Measurements from ENCODE around the gene TERC.
"Not testable (repeated sequence)": the region's sequence is repeated elsewhere in the genome, so short reads cannot be mapped to it uniquely, and the experiment has no call there.

TERC gene

DNA sequence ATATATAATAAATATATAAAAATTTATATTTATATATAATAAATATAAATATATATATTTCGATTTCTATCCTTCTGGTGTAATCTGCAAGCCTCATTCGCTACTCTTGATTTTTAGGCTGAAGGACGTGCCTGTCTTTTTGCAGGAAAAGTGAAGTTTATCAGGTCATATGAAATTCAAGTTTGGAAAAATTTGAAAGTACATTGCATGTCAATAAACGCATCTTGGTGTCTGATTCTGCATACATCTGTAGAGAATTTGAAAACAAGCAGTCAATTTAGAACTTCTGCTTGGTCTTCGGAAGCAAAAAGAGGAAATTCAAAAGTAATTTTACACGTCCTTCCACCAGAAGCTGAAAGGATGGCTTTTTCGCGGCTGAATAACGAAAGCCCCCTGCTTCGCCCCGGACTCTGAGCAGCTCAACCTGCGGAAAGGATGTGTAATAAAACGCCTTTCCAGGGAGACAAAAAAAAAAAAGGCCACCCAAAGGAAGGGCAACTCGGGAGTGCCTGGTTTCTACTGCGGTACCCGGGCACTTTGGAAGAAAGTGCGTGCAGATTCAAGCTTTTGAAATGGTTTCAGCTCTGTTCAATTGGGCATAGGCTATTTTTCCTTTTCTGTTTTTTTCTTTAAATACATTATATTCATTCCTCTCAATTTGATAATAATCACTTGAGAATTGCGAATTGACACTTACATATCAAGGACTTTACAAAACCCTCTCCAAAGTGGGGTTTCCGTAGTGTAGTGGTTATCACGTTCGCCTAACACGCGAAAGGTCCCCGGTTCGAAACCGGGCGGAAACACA, 6.8 kb upstream of the TERC start:
- peak; percentile 82 for DNase-seq

DNA sequence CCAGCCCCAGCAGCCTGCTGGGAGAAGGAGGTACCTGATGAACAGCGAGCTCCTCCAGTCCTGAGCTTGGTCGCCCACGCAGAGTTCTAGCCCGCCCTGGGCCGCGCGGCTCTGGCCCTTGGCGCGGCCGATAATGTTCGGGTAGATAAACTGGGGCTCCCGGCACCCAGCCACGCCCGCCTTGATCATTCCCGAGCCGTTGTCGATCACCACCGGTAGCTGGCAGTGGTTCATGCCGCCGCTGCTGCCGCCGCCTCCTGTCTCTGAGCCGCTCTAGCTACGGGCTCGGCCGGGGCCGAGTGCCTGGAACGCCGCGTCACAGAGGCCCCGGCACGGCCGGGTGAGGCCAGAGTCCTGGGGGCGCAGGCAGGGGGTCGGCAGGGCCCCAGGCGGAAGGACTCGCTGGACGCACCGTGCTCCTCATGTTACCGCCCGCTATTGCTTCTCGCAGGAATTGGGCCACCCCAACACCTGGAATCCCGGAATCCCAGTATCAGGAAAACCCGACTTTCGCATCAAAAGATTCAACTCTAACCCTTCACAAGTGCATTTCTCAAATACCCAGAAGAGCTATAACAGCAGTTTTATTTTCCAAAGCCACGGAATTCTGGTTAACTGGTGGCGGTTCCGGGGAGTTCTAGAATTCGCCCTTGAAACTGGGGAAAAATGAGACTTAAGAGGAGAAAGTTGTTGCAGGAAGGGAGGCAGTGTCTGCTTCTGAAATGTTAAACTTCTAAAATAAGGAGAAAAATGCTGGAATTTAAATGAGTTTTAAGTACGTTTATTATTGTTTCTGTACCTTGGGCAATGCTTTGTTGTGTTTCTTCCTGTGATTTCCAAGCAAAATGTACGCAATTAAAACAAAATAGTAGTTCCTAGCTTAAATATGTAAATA, 4.7 kb upstream of the TERC start, which contains the start of gene ACTRT3:
TSS of gene ACTRT3 (minus strand) at position 275 of the 895 bp plus-strand sequence. CDS start at position 234, 41 bp downstream.
- peak; percentile 64 for DNase-seq

DNA sequence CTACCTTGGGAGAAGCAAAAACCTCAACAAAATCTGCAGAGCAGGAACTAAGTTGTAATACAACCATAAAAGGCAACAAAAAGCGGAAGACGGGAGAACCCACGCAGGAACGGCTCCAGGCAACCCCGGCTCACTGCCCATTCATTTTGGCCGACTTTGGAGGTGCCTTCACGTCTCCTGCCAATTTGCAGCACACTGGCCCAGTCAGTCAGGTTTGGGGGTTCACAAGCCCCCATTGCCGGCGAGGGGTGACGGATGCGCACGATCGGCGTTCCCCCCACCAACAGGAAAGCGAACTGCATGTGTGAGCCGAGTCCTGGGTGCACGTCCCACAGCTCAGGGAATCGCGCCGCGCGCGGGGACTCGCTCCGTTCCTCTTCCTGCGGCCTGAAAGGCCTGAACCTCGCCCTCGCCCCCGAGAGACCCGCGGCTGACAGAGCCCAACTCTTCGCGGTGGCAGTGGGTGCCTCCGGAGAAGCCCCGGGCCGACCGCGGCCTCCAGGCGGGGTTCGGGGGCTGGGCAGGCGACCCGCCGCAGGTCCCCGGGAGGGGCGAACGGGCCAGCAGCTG, 463 bp downstream of the TERC start:
- DNase-seq = peak; percentile 48

DNA sequence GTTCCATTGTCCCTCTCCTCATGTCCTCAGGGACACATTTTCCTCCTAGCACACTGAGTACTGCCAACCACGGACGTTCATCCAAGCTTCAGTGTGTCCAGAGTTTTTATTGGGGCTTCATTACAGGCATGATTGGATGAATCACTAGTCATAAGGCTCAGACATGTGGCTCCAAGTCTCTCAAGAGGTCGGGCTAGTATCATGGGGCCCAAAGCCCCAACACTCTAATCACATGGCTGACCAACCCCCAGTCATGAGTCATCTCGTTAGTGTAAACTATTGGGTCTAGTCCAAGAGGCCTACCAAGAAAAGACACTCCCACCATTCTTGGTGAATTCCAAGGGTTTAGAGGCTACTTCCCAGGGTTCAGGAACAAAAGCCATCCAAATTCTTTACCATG, 4.4 kb downstream of the TERC start:
- peak; percentile 25 for DNase-seq

DNA sequence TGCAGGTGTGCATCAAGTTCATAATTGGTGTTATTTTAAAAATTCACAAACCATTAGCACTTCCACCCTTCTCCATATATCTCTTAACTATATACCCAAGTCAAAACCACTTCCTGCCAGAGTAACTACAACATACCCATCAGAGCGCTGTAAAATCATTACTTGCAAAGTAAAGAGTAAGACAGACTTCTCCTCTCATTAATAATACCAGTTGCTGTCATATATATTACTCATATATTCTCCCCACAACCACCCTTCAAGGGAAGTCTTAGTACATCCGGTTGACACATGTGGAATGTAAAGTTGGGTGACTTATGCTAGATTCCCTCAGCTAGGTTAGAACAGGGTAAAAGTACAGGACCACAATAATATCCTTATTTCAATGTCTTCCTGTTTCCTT, 5.6 kb downstream of the TERC start:
- DNase-seq = peak; percentile 65

DNA sequence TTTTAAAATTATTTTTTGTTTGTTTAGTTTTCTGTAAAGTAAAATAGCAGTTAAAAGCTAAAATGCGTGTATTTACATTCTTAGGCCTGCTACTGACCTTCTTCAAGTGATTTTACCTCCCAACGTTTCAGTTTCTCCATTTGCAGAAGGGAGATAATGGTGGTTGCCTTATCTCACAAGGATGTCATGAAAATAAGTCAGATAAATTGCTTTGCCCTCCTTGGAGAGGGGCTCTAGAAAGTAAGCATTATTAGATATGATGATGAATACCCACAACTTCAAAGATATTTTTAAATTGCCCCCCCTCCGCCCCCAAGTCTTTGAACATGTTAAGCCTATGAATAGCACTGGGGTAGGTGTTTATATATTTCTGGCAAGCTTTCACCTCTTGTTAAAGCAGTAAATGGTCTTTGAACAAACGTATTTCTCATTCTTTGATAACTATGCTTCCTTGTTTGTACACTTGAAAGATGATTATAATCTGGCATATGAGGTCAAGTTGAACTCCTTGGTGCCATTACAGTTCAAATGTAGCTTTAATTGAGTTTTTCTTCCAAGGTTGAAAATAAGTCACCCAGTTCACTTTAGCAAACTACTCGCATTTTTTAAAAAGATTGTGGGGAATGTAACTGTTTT, 6.4 kb downstream of the TERC start:
- DNase-seq = no peak

DNA sequence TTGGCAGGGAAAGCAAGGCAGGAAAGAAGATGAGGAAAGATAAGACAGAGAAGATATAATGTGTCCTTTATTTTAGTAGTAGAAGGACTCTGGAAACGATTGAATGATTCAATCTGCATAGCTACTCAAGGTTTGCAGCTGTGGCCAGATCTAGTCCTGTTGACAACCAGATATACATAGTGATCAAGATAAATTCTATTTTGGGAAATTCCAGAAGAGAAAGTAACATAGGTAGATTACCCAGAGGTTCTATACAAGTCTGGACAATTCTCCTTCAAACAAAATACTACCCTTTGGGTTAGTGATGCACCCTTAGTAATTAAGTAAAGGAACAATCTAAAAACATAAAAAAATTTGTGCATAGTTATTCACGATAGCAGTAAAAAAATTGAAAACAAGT, 9.4 kb downstream of the TERC start:
- no peak for DNase-seq

DNA sequence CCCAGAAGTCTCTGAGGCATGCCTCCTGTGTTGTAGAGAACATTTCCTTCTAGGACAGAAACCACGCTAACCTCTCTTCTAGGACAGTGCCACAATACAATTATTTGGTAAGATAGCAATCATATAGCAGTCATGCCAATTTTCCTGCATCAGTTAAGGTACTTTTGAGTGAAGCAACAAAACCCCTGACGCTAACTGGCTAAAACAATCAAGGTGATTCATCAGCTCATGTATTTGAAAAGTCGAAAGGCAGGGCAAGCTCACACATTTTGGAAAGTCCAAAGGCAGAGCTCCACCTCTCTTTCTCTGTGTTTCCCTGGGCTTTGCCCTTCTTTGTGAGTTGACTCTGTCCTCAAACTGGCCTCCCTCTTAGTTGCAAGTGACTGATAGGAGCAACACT, 10.1 kb downstream of the TERC start:
- DNase-seq = no peak

DNA sequence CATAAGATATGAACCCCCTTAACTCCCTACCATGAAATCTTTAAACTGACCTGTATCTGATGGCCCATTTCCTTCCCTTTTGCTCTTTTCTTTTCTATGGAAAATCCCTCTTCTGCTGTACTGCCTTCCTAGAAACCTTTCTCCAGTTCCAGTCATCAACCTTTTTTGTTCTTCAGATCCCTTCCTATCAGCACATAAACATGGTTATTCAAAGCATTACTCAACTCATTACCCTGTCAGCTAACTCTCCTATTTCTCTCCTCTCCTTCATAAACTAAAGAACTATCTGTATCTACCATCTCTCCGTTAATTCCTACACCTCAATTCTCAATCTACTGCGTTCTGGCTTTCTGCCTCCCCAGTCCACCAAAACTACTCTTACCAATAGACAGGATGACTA, 13.0 kb downstream of the TERC start:
- no peak for DNase-seq

DNA sequence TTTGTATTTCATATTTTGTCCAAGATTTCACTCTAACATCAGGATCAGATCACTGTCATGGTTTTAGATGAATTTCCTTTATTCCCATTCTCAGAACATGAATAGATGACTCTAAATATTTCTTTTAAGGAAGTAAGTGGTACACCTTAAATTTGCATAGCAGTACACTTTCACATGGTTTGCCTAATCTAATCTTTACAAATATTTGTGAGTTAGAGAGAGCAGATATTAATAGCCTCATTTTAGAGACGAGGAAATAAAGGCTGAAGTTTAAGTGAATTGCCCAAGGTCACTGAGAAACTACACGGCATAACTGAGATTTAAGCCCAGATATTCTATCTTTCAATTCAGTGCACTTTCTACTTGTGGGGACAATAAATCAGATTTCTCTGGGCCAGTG, 14.2 kb downstream of the TERC start:
- DNase-seq = no peak

DNA sequence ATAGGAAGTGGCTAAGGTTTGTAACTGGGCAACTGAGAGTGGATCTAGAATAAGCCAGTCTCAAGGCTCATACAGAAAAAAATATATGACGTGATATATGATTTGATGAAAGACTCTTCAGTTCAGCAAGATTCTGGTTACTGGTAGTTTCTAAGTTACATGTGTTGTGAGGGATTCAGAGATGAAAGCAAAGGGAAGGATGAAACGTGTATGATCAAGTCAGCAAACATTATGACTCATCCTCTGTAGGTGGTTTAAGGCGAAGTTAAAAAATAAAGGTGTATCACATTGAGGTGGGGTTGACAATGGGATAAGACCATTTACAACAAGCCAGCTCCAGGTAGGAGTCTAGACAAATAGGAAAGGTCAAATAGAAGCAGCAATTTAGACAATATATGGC, 16.2 kb downstream of the TERC start:
- DNase-seq = no peak

DNA sequence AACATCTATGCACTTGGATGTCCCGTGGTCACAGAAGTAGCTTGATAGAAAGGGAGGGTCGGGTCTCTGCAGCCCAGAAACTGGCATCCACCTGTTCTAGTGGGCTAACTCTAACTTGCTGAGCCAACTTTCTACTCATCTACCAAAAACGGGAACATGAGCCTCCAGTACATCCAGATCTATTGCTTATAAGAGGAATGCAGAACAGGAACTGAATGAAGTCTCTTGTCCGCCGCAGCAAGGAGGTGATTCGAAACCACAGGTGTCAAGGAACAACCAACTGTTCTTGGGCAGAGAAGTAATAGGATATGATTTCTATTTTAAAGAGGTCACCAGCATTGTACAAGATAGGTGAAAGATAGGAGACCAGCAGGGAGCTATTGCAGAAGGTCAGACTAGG, 17.9 kb downstream of the TERC start:
- DNase-seq = no peak

DNA sequence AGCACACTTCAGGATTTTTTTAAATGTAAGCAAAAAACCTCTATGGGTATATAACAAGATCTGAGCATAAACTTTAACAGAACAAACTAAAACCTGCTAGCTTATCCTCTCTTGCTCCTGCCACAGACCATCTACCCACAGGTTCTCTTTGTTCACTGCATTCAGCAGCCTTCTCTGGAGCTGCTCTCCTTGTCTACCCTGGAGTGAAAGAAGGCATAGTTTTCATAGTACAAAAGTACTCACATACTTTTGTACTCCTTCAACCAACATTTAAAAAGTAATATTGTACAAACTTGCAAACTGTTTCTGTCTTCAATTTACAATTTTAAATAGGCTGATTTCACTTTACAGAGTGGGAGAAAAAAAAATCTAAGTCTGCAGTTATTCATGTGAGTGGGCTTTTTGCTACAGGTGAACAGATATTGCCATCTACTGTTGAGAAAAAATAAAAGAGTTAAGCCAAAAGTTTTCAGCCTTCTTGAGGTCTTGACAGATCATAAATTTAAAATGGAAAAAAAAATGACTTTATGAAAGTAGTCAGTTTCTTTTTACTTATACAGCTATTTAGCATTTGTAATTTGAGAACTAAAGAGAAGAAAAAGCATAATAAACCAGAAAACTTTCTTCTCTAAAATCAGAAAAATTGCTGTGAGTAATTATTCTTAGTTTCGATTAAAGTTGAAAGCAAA, 20.4 kb downstream of the TERC start:
- peak; percentile 15 for DNase-seq

DNA sequence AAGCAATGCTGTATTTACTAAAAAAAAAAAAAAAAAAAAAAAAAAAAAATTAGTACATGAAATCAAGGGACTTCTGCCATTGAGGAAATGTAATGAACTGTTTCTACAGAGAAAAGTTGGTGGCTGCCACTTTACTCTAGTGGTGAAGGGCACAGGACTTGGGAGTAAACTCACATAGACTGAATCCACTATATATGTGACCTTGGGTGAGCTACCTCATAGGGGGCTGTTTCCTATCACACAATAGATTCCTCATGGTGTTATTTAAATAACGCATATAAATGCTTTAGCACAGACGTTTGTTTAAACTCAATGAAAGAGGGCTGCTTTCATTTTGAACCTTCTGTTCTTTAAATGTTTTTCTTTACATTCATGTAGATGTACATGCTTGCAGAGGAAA, 25.8 kb downstream of the TERC start:
- DNase-seq = no peak

DNA sequence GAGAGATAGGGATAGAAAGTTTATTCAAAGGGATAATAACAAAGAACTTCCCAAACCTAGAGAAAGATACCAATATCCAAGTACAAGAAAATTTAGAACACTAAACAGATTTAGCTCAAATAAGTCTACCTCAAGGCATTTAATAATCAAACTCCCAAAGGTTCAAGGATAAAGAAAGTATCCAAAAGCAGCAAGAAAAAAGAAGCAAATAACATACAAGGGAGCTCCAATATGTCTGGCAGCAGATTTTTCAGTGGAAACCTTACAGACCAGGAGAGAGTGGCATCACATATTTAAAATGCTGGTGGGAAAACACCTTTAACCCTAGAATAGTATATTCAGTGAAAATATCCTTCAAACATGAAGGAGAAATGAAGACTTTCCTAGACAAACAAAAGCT, 33.0 kb downstream of the TERC start:
- DNase-seq = not testable (repeated sequence)

DNA sequence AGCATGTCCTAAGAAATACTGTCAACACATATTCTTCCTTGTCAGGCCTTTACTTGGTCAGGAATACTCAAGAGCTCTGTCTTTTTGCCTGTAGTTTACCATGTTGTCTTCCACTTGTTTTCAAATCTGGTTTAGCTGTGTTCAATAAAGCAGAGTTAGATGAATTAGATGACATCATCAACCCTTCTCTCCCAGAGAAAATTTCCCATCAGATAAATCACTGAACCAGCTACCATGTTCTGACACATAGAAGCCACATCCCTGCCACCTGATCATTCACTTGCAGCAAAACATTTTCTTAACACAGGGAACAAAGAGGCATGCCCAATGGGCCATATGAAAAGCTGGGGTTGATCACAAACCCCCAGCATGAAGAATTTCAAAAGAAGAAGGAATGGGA, 42.1 kb downstream of the TERC start:
- DNase-seq = no peak

DNA sequence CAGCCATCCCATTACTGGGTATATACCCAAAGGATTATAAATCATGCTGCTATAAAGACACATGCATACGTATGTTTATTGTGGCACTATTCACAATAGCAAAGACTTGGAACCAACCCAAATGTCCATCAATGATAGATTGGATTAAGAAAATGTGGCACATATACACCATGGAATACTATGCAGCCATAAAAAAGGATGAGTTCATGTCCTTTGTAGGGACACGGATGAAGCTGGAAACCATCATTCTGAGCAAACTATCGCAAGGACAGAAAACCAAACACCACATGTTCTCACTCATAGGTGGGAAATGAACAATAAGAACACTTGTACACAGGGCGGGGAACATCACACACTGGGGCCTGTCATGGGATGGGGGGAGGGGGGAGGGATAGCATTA, 46.4 kb downstream of the TERC start:
- DNase-seq = not testable (repeated sequence)

Measured in fibroblast of skin of scalp (primary cell).